ENCODE measurements around the gene SPACDR.
A peak's percentile ranks its signal among the peaks of the same experiment; 100 is the strongest.

Gene SPACDR

GRCh38 chr7:100433592-100434296, 30.3 kb downstream of the SPACDR start:
- no peak for DNase-seq

- no peak for DNase-seq
Measured at GRCh38 chr7:100433276-100433591, 30.8 kb downstream of the SPACDR start.

GRCh38 chr7:100432621-100433275, 31.3 kb downstream of the SPACDR start:
- DNase-seq, result no peak

- DNase-seq, result no peak
Measured at GRCh38 chr7:100432053-100432452, 32.0 kb downstream of the SPACDR start.

GRCh38 chr7:100431286-100431735, 32.7 kb downstream of the SPACDR start:
- no peak for DNase-seq

GRCh38 chr7:100430493-100431285, 33.4 kb downstream of the SPACDR start:
- peak; percentile 40 for DNase-seq

- DNase-seq, result peak; percentile 97
Measured at GRCh38 chr7:100429637-100430492, 34.2 kb downstream of the SPACDR start, which contains the start of gene MEPCE. Gene MEPCE (plus strand): TSS chr7:100429831. CDS start chr7:100430019, 188 bp downstream.

- DNase-seq, result peak; percentile 100
Measured at GRCh38 chr7:100428967-100429636, 35.0 kb downstream of the SPACDR start.

- DNase-seq, result peak; percentile 97
Measured at GRCh38 chr7:100428199-100428966, 35.7 kb downstream of the SPACDR start, which contains the start of gene ZCWPW1. Gene ZCWPW1 (minus strand): TSS chr7:100428703. CDS start chr7:100420649, 8,054 bp downstream.

GRCh38 chr7:100427762-100428198, 36.3 kb downstream of the SPACDR start:
- DNase-seq, result no peak

GRCh38 chr7:100426516-100426915, 37.5 kb downstream of the SPACDR start:
- DNase-seq, result no peak

- DNase-seq, result no peak
Measured at GRCh38 chr7:100425347-100425746, 38.7 kb downstream of the SPACDR start.

GRCh38 chr7:100423315-100423714, 40.7 kb downstream of the SPACDR start:
- no peak for DNase-seq

GRCh38 chr7:100419660-100420226, 44.3 kb downstream of the SPACDR start:
- DNase-seq, result no peak

- no peak for DNase-seq
Measured at GRCh38 chr7:100418930-100419659, 45.0 kb downstream of the SPACDR start.

- no peak for DNase-seq
Measured at GRCh38 chr7:100415448-100415847, 48.6 kb downstream of the SPACDR start.

- DNase-seq, result no peak
Measured at GRCh38 chr7:100413889-100414288, 50.2 kb downstream of the SPACDR start.

- no peak for DNase-seq
Measured at GRCh38 chr7:100413346-100413745, 50.7 kb downstream of the SPACDR start.

- no peak for DNase-seq
Measured at GRCh38 chr7:100411101-100411500, 53.0 kb downstream of the SPACDR start.

All from CD4-positive, alpha-beta T cell treated with Interleukin-17A for 4 hours (primary cell).